Bone marrow (tissue), 2 donors: ENCODE results near the gene PPP4R3A.
"Not testable (repeated sequence)": the region's sequence is repeated elsewhere in the genome, so short reads cannot be mapped to it uniquely, and the experiment has no call there.

Experiments used
- DNase-seq, 2 donors: peaks; one replicate each; lab custom pipeline; 2025; lab: John Stamatoyannopoulos, UW

Gene PPP4R3A

GRCh38 chr14:91503000-91503504, 7.1 kb downstream of the PPP4R3A start:
- DNase-seq: no peak

GRCh38 chr14:91501951-91502930, 7.9 kb downstream of the PPP4R3A start:
- DNase-seq: no peak

GRCh38 chr14:91501348-91501747, 8.8 kb downstream of the PPP4R3A start:
- DNase-seq: no peak

- no peak for DNase-seq
Observed at GRCh38 chr14:91496790-91497189, 13.3 kb downstream of the PPP4R3A start.

- not testable (repeated sequence) for DNase-seq
Observed at GRCh38 chr14:91494392-91495065, 15.6 kb downstream of the PPP4R3A start.

- DNase-seq: no peak
Observed at GRCh38 chr14:91493169-91493568, 16.9 kb downstream of the PPP4R3A start.

GRCh38 chr14:91484744-91485143, 25.4 kb downstream of the PPP4R3A start:
- DNase-seq: no peak

- DNase-seq: no peak
Observed at GRCh38 chr14:91484186-91484585, 25.9 kb downstream of the PPP4R3A start.

GRCh38 chr14:91482263-91483013, 27.7 kb downstream of the PPP4R3A start:
- DNase-seq: peak in 1 of 2 donors; percentile 7

- DNase-seq: no peak
Observed at GRCh38 chr14:91477388-91477787, 32.7 kb downstream of the PPP4R3A start.

- DNase-seq: no peak
Observed at GRCh38 chr14:91473046-91473445, 37.1 kb downstream of the PPP4R3A start.

- DNase-seq: no peak
Observed at GRCh38 chr14:91470216-91470615, 39.9 kb downstream of the PPP4R3A start.

- DNase-seq: no peak
Observed at GRCh38 chr14:91466192-91466591, 43.9 kb downstream of the PPP4R3A start.

GRCh38 chr14:91464615-91465205, 45.4 kb downstream of the PPP4R3A start:
- no peak for DNase-seq

- DNase-seq: no peak
Observed at GRCh38 chr14:91458612-91459011, 51.5 kb downstream of the PPP4R3A start.

GRCh38 chr14:91456283-91456682, 53.8 kb downstream of the PPP4R3A start:
- DNase-seq: no peak

GRCh38 chr14:91454580-91454979, 55.5 kb downstream of the PPP4R3A start:
- no peak for DNase-seq

- no peak for DNase-seq
Observed at GRCh38 chr14:91454155-91454554, 56.0 kb downstream of the PPP4R3A start.

- DNase-seq: no peak
Observed at GRCh38 chr14:91453744-91454143, 56.4 kb downstream of the PPP4R3A start.

- no peak for DNase-seq
Observed at GRCh38 chr14:91444335-91445020, 65.6 kb downstream of the PPP4R3A start.

GRCh38 chr14:91439345-91439744, 70.8 kb downstream of the PPP4R3A start:
- DNase-seq: no peak
